ENCODE data around the gene TLE3.

Gene TLE3

GRCh38 chr15:70038730-70039392, 58.9 kb downstream of the TLE3 start:
- peaks cover 5% of the 10 kb centered on the region for H3K9me3 ChIP-seq (ENCODE audit: severe bottlenecking)
- no peak overlapping the region for H3K27ac ChIP-seq
- H3K36me3 ChIP-seq = no peaks in the 10 kb centered on the region
- H3K4me3 ChIP-seq (ENCODE audit: low read depth, low read length) = no peak overlapping the region
- H3K27me3 ChIP-seq (ENCODE audit: insufficient read depth, low read depth, severe bottlenecking) = no peaks in the 10 kb centered on the region
- no peak for DNase-seq
- TF ChIP-seq, protein P1, sequence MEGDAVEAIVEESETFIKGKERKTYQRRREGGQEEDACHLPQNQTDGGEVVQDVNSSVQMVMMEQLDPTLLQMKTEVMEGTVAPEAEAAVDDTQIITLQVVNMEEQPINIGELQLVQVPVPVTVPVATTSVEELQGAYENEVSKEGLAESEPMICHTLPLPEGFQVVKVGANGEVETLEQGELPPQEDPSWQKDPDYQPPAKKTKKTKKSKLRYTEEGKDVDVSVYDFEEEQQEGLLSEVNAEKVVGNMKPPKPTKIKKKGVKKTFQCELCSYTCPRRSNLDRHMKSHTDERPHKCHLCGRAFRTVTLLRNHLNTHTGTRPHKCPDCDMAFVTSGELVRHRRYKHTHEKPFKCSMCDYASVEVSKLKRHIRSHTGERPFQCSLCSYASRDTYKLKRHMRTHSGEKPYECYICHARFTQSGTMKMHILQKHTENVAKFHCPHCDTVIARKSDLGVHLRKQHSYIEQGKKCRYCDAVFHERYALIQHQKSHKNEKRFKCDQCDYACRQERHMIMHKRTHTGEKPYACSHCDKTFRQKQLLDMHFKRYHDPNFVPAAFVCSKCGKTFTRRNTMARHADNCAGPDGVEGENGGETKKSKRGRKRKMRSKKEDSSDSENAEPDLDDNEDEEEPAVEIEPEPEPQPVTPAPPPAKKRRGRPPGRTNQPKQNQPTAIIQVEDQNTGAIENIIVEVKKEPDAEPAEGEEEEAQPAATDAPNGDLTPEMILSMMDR (IDR thresholded peaks at IDR 0.05; ENCODE audit: low read depth, low read length) = no peak

- Histone ChIP-seq H3K27me3 (ENCODE audit: insufficient read depth, low read depth, severe bottlenecking) (no peaks in the 10 kb centered on the region), H3K27ac (no peak overlapping the region), H3K4me3 (ENCODE audit: low read depth, low read length) (no peak overlapping the region), H3K36me3 (no peaks in the 10 kb centered on the region), H3K9me3 (ENCODE audit: severe bottlenecking) (peaks cover 5% of the 10 kb centered on the region)
- TF ChIP-seq, protein P1 (IDR thresholded peaks at IDR 0.05; ENCODE audit: low read depth, low read length) = no peak
- DNase-seq = no peak
These were observed 60.5 kb downstream of the TLE3 start for GRCh38 chr15:70037292-70037640.

- no peak overlapping the region for H3K4me3 ChIP-seq (ENCODE audit: low read depth, low read length)
- H3K27ac ChIP-seq = no peak overlapping the region
- H3K9me3 ChIP-seq (ENCODE audit: severe bottlenecking) = peaks cover 5% of the 10 kb centered on the region
- TF ChIP-seq, protein P1 (IDR thresholded peaks at IDR 0.05; ENCODE audit: low read depth, low read length) = no peak
- no peak for DNase-seq
- no peaks in the 10 kb centered on the region for H3K27me3 ChIP-seq (ENCODE audit: insufficient read depth, low read depth, severe bottlenecking)
- H3K36me3 ChIP-seq = no peaks in the 10 kb centered on the region
These were observed 61.0 kb downstream of the TLE3 start for GRCh38 chr15:70036585-70037291.

DNA sequence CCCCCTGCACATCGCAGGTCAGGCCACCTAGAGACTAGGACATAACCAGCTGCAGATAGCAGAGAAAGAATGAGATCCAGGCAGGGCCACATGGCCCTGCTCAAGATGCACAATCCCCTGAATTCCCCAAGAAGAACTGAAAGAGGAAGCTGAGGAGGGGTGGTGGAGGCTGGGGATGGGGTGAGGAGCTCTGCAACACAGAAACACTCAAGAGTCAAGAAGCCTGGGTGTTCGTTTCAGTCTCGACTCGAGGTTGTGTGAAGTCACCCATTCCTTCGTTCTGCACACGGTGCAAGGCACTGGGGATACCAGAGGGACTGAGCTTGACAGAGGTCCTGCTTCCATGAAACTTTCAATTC, 62.0 kb downstream of the TLE3 start:
- DNase-seq = no peak
- Histone ChIP-seq H3K27me3 (ENCODE audit: insufficient read depth, low read depth, severe bottlenecking) (no peaks in the 10 kb centered on the region), H3K27ac (no peak overlapping the region; the same call in 1 of the 2 replicates), H3K36me3 (no peaks in the 10 kb centered on the region), H3K4me3 (ENCODE audit: low read depth, low read length) (no peak overlapping the region), H3K9me3 (ENCODE audit: severe bottlenecking) (peaks cover 5% of the 10 kb centered on the region)
- TF ChIP-seq, protein P1 (IDR thresholded peaks at IDR 0.05; ENCODE audit: low read depth, low read length) = no peak

- TF ChIP-seq, protein P1 (IDR thresholded peaks at IDR 0.05; ENCODE audit: low read depth, low read length) = no peak
- no peak for DNase-seq
- Histone ChIP-seq H3K27ac (no peak overlapping the region; the same call in 1 of the 2 replicates), H3K4me3 (ENCODE audit: low read depth, low read length) (no peak overlapping the region), H3K9me3 (ENCODE audit: severe bottlenecking) (peaks cover 2% of the 10 kb centered on the region), H3K27me3 (ENCODE audit: insufficient read depth, low read depth, severe bottlenecking) (no peaks in the 10 kb centered on the region), H3K36me3 (no peaks in the 10 kb centered on the region)
These were observed 62.5 kb downstream of the TLE3 start for GRCh38 chr15:70035051-70035718.
